Activated effector memory CD4-positive, alpha-beta T cell treated with anti-CD3 and anti-CD28 coated beads, Interleukin-2, amount 50 U/mL, for 16 hours (primary cell): ENCODE results near the gene POLN.
A peak's percentile ranks its signal among the peaks of the same experiment; 100 is the strongest.

ENCODE experiments used
- DNase-seq: peaks from one replicate; pipeline ENCODE4 v3.0.0-alpha.2; 2020

Gene POLN

DNA sequence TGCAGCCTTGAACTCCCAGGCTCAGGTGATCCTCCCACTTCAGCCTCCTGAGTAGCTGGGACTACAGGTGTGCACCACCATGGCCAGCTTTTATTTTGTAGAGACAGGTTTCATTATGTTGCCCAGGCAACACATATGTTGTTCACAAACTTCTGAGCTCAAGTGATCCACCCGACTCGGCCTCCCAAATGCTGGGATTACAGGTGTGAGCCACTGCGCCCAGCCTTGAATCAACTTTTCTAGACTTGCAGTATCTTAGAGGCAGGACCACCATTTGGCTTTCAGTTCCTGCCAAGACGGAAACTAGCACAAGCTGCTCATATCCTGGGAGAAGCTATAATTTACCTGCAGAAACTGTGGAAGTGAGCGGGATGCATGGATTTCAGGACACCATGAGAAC is 162.9 kb downstream of the POLN start:
- DNase-seq, result peak; percentile 13

DNA sequence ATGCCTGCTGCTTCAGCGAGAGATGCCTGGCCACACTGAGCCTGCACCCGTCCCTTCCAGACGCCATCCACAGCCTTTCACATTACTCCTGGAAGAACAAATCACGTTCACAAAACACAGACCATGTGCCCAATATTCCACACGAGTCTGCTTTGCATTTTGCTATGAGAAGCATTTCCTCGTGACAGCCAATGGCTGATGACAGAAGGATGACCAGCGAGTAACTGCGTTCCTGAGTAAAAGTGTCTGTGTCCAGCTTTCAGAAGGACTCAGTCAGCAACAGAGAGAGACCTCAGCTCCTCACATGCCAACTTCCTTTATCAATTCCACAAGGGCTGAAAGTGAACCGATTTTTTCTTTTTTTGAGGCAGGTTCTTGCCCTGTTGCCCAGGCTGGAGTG is 163.3 kb downstream of the POLN start:
- peak; percentile 8 for DNase-seq

DNA sequence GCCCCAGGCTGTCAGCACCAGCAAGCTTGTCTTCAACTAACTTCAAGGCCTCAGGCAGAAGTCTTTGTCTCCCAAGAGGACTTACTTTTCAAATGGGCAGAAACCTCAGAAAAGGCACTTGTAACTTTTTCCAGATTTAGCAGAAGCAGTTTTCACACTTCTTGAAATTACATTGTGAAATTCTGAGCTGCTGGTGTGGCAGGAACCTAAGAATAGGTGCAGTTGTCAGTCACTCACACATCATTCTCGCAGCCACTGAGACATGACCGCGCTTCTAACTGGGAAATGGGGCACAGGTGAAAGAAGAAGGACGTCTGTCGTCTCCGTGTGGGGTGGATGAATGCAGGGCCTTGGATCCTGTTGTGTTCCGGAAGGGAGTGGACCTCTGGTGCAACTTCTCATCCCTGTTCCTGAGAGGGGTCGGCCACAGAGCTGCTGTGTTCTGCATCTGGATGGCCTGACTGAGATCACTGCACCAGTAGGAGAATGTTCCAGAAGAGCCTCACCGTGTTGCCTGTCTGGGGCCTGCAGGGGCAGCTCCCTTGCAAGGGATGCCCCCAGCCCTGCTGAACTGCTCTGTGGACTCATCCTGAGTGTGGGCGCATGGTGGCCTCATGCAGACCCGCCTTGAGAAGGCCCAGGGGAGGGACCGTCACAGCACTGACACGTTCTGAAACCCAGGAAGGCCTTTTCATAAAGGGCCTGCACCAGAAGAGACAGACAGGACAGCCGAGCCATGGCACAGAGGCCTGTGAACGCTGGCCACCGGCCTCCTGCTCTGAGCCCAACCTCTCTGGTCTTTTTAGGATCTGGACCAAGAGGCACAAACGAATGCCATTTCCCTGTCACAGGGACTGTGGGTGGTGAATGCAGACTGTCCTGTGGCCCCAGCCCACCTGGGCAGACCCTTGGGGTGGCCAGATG is 164.1 kb downstream of the POLN start:
- DNase-seq, result peak; percentile 43

DNA sequence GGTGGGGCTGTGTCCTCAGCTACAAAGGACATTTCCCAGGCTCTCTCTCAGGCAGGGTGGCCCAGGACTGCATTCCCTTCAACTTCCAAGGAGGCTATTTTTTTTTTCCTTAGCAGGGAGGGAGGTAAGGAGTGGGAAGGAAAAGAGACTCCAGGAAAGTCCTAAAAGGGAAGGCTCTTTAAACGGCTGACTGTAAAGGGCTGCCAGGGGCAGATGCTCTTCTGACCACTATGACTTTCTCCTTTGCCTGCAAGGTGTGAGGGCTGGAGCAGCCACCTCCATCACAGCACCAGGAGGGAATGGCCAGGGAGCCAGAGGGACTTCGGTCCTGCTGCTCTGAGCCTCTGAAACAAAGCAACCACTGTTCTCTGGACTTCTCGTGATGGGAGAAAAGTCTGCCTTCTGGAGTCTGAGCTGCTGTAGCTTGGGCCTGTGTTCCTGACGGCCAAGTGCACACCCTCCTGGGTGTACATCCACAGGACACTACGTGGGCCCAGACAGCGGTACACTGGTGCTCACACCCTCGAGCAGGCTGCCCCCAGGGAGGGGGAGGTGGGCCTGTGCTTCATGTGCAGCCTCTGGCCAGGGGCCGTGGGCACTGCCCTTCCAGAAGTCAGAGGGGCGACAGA is 164.9 kb downstream of the POLN start:
- DNase-seq, result peak; percentile 39

DNA sequence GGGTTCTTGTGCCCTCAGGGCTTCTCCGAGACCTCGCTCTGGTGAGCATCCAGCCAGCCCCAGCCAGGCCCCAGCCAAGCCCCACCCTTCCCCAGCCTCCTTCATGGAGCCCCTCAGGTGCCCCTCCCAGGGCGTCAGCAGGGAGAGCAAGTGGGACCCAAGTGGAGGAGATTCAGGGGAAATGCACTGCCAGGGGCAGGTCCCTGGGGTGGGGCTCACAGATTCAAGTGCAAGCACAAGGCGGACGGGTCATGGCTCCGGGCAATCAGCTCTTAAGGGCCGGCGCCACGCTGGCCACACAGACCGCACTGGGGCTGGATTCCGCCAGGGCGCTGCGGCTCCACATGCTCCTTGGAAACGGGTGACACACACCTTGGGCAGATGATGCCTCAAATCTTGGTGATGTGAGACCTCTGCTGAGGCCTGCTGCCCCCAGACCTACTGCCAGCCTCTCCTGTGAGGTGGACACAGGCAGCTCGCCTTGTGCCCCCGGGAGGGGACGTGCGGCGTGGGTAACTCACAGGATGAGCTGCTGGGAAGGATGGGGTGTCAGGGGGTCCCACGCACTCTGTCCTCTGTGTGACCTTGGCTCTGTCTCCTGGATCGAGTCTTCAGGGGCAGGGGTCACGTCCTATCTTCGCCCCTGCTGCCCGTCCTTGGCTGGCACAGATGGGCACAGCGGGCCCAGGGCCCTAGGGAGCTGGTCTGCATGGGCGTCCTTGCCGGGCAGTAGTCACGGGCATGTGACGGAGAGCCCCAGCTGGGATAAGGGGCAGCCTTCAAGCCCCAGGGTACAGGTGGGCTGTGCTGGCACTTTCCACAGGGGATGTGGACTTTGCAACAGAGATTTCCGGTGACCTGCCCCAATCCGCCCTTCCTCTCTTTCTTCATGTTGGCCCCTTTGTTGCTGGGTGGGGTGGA is 165.7 kb downstream of the POLN start:
- peak; percentile 51 for DNase-seq

DNA sequence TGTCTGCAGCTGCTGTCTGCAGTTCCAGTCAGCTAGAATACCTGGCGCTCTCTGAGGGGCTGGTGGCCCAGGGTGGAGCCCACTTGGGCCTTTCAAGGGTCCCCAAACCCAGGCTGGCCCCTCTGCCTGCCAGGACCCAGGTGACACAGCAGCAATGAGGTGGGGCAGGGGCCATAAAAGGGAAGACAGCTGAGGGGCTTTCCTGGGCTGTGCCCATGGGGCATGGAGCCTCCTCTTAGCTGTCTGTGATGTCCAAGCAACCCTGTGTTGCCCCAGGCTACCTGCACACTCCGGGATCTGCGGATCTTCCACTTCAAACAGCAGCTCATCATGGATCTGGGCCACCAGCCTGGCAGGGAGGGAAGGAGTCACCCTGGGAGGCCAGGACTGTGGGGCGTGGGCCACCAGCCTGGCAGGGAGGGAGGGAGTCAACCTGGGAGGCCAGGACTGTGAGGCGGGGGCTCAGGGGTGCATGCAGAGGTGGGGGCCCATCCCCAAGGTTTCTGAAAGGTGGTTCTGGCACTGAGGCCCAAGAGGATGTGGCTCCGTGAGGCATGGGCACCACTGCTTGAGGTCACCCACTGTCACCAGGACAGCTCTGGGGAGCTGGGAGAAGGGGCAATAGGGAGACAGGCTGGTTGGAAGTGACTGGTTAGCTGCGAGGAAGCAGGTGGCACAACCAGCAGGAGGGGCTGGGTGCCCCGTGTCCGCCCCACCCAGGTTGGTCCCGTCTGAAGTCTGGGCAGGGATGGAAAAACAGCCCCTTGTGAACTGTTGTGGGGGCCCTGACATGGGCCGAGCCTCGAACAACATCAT is 166.5 kb downstream of the POLN start:
- peak; percentile 17 for DNase-seq

DNA sequence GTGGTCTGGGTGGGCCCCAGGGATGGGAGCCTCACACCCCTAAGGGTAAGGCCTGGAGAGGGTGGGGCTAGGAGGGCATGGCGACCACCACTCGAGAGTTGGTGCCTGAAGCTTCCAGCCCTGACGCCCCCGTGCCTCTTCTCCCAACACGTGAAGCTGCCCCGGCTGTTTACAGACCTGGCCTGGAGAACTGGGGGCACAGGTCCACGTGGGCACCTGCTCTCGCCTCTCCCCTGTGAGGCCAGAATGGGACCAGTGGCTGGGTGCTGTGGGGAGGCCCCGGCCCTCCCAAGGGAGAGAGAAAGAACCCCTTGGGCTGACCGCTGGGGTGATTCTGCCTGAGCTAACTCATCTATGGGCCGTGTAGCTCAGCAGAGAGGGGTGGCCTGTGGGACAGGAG is 167.3 kb downstream of the POLN start:
- peak; percentile 53 for DNase-seq

DNA sequence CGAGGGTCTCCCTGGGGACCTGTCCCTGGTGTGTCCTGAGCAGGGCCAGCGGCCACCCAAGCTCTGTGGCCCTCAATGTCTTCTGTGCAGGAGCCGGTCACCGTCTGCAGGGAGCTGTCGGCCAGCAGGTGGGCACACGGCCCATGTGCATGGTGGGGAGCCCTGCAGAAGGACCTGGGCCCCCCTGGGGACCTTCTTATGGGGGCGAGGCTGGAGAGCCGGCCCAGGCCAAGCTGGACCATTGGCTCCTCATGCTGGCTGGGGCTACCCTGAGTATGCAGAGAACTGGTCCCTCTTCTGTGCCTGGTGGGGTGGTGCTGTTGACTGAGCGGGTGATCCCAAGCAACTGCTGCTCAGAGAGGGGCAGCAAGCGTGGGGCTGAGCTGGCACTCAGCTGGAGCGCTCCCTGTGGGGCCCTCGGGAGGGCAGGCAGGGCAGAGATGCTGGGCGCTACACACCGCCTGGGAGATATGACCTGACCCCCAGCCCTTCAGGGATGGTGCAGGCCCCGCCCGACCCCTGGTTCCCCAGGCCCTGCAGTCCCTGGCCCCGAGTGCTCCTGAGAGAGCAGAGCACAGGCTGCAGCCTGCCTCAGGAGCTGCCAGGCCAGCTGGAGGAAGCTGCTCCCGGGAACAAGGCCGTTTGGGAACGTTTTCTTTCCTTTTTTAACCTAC is 168.0 kb downstream of the POLN start:
- peak; percentile 57 for DNase-seq

DNA sequence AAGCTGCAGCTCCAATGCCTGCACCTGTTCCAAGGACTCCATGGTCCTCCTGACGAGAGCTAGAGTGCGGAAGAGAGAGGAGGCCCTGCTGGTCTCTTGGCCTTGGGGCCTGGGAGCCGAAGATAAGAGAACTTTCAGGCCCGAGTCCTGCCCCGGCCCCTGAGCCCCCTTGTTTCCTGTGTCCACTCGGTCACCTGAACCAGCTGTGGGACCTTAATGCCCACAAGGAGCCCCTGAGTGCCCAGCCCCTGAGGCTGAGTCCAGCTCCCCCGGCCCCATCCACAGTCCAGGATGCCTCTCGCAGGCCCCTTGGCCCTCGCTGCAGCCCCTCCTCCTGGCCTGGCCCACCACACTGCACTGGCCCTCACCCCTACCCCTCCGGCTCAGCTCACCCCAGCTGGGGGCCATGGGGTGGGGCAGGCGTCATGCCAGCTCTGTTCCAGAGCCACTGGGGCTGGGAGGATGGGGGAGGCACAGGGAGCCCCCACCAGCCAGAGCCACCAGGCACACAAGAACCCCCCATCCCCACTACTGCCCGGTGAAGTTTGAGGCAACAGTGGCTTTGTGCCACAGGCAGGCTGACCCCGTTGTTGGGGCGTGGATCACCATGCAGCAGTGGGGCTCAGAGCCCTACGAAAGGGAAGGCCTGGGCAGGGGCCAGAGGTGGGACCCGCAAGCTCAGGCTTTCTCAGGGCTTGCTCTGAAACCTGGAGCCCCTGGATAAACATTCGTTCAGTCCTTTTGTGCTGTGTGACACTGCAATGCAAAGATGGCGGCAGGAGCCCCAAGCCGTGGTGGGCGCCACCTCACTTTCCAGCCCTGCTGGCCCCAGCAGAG is 168.7 kb downstream of the POLN start:
- DNase-seq, result peak; percentile 57

DNA sequence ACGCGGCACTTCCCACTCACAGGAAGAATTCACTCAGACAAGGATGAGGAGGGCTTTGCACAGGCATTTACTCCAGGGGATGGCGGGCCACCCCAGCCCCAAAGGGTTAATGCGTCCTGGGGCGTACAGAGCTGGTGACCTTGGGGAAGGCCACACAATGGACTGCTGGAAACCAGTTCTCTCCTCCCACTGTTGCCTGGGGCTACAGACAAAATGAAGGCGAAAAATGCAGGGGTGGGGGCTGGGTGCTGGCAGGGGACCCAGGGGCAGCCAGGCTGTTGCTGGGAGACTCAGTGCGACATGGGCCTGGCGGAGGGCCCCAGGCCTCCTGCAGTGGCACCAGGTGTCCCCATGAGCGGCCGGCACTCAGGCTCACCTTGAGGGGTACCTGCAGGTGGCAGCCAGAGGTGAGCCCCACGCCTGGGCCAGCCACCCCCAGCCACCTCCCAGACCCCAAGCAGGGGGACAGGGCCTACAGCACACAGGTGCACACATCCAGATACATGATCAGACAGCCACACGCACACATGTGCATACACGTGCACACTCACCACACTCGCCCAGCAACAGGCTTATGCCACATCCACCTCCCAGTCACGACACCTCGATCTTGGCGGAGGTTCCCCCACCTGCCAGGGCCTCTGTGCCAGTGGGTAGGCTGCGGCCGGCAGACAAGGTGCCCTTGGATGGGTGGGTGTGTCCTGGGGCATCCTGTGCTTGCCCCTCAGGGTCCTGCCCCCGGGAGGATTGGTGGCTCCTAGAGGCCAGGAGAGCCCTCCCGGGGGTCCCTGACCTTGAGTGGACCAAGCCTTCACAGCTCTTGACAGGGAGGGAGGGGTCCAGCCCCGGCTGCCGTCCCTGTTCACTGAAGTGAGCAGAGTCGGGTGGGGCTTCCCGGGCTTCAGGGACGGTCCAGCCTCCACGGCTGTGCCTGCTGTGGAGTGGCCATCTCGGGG is 169.7 kb downstream of the POLN start:
- DNase-seq, result peak; percentile 60

DNA sequence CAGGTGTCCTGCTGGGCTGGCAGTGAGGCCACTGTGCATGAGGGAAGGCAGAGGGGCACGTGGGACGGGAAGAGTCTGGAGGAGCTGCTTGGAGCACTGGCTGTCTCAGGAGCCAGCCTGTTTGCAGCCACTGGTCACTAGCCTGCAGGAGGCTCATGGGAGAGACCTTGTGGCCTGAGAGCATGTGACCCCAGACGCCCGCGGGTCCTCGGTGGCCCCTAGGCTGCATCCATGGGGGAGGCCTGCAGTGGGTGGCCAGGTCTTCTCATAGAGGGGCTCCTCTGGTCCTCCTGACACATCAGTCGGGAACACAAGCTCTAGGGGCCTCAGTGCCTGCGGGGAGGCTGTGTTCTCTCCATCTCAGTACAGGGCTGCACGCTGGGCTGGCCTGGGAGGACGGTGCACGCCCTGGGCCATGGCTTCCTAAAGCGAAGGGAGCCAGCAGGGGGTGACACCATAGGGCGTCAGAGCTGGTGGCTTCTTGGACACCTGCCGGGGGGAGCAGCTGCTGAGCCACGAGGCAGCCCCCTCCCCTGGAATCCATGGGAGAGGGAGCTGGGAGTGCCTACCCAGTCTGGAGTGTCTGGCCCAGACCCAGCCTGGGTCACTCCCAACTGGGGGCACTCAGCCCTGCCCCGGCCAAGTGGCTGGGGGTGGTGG is 170.5 kb downstream of the POLN start:
- DNase-seq, result peak; percentile 53

DNA sequence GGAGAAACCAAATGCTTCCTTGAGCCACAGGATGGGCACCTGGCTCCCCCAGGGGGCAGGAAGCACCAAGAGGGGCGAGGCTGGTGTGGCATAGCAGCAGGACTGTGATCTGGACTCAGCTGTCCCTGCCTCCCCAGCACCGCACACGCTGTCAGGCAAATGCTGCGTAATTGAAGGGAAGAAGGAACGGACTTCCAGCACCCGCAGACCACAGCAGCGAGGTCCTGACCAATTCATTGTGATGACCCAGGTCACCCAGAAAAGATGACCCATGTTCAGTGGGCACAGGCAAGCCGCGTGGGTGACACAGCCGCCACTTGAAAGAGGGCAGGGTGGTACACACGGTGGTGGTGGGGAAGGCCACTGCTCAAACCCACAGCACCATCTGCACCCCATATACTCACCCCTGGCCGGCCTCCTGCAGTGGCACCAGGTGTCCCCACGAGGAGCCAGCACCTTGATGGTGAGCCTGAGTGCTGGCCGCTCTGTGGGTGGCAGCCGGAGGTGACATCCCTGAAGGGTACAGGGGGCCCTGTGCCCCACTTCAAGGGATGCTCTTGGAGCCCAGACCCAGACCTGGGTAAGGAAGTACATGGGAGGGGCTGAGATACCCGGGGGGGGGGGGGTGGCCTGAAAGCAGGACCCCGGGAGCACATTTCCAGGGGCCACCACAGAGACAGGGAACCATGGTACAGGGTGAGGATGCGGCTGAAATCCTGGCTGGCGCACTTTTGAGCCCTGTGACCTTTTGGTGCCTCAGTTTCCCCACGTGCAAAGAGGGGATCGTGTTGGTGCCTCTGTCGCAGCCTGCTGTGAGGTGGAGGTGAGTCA is 171.3 kb downstream of the POLN start:
- DNase-seq, result peak; percentile 46

DNA sequence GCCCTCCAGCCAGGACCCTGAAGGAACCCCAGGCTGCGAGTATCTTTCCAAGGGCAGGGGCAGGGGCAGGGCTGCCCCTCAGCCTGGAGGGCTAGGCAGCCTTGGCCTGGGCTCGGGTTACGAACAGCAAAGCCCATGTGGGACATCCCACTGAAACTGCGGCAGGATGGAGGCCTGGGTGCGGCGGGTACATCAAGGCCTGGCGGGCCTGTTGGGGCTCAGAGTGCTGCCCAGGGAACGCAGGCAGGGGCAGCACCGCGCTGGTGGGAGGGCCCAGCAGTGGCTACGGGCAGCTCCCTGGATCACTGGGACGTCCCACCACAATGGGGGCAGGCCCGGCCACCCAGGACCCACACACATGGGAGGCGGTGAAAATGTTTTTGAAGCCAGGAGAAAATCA is 171.9 kb downstream of the POLN start:
- no peak for DNase-seq

DNA sequence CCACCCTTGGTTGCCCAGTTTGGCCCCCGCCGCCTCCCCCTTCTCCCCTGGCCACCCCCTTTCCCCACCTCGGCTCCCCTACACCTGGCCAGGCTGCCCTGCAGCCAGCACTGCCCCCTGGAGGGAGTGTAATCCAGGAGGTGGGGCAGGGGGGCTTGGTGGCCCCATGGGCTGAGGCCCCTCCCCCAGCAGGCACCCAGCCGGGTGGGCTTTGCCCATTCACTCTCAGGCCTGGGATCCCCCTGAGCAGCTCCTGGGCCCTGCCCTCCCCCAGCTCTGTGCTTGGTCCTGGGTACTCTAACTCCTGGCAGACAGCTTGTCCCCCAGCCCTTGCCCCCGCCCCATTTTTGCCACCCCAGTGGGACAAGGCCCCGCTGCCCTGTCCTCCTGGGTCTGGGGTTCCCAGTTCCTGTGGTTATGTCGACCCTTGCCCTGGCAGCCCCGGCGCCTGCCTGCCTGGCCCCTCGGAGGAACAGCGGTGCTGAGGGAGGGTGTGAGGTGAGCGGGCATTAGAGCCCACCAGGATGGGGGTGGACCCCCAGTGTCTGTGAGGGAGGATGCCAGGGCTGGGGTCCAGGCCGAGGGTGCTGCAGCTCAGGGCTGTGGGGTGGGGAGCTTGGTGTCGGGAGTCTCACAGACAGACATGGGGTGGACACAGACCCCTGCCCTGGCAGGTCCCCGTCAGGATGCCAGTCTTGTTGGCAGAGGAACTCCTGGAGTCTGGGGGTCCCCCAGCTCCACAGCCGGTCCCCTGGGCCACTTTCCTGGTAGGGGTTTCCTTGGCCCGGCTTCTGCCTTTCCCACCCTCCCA is 172.6 kb downstream of the POLN start:
- DNase-seq, result peak; percentile 60

DNA sequence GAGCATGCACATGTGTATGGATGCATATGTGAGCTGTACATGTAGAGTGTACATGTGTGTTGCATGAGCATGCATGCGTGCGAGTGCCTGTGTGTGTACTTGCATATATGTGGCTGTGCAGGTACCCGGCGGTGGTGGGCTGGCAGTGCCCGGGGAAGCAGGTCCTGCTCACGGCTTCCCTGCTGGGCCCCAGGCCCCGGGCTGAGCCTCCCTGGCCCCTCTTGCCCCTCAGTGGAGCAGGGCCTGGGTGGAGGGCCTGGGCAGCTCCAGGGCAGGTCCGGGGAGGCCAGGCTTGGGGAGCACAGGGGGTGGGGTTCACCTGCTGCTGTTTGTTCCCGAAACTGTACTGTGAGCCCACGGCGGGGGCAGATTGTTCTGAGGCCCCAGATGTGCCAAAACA is 173.4 kb downstream of the POLN start:
- DNase-seq, result peak; percentile 54

DNA sequence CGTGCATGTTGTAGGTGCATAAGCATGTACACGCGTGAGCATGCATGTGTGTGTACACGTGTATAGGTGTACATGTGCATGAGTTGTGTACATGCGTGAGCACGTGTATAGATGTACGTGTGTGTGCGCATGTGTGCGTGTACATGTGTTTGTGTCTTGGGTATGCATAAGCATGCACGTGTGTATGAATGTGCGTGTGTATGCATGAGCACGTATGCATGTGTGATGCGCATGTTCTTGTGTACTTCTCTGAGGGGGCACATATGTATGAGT is 173.8 kb downstream of the POLN start:
- DNase-seq, result peak; percentile 36

DNA sequence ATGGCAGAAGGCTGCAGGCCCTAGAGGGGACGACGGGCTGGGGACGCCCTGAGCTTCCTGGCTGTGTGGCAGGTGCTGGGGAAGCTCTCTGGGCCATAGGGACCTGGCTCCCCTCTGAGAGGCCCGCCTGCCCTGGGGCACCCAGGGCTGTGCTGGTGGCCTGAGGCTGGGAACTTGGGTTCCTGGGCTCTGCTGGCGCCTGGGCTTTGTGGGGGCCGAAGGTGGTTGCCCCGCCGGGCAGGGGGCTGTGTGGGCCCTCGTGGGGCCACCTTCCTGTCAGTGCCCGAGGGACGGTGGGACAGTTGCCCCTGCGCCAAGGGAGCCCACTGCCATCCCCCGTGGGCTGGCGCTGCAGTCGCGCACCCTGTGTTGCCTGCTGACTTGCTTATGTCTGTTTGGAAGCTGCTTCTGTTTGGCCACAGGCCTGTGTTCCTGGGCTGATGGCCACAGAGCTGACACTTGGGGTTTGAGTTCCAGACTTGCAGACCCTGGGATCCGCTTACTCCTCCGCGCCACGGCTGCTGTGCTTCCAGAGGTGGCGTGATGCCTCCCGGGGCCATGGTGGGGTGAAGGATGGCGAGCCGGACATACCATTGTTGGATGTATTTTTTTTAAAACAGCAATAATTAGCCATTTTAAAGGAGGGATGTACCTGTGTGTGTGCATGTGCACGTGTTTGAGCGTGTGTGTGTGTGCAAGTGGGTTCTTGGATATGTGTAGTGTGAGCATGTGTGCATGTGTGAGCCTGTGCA is 174.3 kb downstream of the POLN start:
- DNase-seq, result peak; percentile 53
